Left lobe of liver (tissue), 2 donors: Measurements from ENCODE around the gene PLD1. TPM values are rescaled to one million over a fixed set of nuclear protein-coding genes. Genes with fewer than 3 reads are reported as not detected.
"Not testable (repeated sequence)": the region's sequence is repeated elsewhere in the genome, so short reads cannot be mapped to it uniquely, and the experiment has no call there.

ENCODE experiments used
- ATAC-seq: fragments of 200-7000 bp; cut with Tn5 transposase; one replicate; pipeline ENCODE4 v1.9.1; 2020; ENCODE audit warnings: mild to moderate bottlenecking, moderate library complexity
- DNase-seq: peaks from one replicate; pipeline ENCODE4 v3.0.0-alpha.2; 2020; ENCODE audit warnings: low spot score
- total RNA-seq: library from RNA; stranded (reverse); gene quantifications from one replicate; pipeline ENCODE4 v1.2.1, GENCODE V29; 2021
- donor health status: DM: no; HTN: no; CAD: no; lungs with moderate emphysema.
- donor health status: DM: no; HTN: yes; CAD: no.

The PLD1 gene
- total RNA-seq, 1 donor from 2014 or later = 15.2 TPM

DNA sequence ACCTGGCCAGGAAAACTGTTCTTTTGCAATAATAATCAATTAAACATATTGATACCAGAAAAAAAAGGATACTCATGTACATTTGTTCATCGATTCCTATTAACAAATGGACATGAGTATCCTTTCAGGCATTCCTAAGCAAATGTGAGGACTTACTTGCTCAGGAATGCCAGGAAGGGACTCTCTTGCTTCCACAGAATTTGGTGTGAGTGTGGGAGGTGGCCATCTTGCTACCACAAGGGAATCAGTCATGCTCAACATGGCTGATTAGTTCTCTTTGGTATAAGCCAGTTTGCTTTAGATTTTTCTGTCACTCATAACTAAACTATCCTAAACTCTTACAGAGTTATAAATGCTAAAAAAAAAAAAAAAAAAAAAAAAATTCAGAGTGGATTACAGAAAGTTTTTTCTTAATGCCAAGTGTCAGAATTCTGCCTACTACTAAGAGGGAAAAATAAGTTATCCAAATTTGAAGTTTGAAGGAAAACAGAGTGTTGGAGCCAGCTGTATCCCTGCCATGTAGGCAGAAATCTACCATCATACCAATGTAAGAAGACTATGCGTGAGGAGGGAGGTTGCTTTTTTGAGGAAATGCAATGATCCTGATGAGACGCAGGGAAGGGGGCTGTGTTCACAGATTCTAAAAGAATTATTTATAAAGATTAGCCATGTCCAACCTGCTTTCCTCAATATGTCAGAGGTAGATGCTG lies 98.7 kb downstream of the PLD1 start:
- no peak for ATAC-seq
- no peak for DNase-seq

- DNase-seq = no peak
- ATAC-seq = no peak
Observed at GRCh38 chr3:171710359-171710758, 99.9 kb downstream of the PLD1 start.

- DNase-seq = no peak
- ATAC-seq = no peak
Observed at GRCh38 chr3:171704814-171705213, 105.5 kb downstream of the PLD1 start.

DNA sequence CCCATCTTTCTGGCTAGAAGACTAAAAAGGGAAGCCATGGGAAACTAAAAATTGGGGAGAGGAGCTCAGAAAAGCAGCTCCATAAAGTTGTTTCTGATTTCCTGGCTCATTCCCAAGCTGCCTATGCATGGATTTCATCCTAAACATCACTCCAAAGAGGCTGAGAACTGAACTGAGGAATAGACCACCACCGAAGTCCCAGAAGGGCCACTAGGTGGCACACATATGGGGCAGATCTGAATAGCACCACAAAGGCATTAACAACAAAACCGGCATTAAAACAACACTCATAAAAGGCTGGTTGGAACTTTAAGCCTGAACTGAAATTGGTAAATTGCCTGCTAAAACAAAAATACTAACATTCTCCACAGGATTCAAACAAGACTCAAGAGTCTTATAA lies 106.3 kb downstream of the PLD1 start:
- ATAC-seq = peak; percentile 65
- no peak for DNase-seq

GRCh38 chr3:171703144-171703543 lies 107.1 kb downstream of the PLD1 start:
- DNase-seq (no peak), ATAC-seq (no peak)

- no peak for ATAC-seq
- DNase-seq = no peak
Observed at GRCh38 chr3:171700653-171701052, 109.6 kb downstream of the PLD1 start.

DNA sequence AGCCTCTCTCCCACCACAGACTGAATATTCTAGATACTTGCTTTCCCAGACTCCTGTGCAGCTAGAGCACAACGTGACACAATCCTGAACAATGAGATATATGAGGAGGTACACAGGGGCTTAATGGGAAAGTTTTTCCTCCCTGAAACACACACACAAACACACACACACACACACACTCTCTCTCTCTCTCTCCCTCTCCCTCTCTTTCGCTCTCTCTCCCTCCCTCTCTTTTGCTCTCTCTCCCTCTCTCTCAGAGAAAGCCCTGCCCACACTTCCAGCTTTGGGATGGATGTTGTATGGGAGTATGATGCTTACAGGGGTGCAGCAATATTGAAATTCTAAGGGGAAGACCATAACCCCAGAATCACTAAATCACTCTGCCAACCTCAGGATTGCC lies 110.1 kb downstream of the PLD1 start:
- DNase-seq (no peak), ATAC-seq (no peak)

GRCh38 chr3:171699601-171700000 lies 110.7 kb downstream of the PLD1 start:
- DNase-seq (no peak), ATAC-seq (no peak)

GRCh38 chr3:171696805-171697204 lies 113.5 kb downstream of the PLD1 start:
- peak; percentile 97 for ATAC-seq
- peak; percentile 83 for DNase-seq

DNA sequence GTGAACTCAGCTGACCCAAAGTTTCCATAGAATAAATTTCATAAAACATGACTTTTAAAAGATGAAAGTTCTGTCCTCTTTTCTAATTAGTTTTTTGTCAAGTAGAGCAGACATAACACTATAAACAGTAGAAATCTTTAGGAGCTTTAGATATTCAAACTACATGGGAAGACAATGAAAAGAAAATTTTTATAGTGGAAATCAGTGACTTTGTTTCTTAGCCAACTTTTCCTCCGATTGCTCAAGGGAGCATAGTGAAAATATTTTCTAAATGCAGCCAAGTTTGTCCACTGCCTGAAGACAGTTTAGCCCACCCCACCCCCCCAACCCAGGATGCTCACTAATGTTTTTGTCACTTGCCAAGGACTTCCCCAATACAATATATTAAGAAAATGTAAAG lies 114.9 kb downstream of the PLD1 start:
- DNase-seq (no peak), ATAC-seq (no peak)

DNA sequence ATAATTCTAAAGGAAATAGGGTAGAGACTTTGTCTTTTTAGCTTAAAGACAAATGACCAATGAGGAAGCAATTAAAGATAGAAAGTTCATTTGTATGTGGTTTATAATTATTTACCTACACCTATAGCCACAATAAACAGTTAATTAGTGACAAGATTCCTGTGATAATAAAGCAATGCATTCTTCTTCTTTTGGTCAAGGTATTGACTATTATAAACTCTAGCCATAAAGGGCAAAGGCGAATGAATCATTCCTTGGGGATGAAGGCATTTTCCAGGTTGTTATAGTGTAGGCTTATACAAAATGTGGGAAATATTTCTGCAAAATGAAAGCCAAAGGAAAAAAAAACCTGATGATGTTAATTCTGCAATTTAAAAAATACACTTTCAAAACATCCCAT lies 115.4 kb downstream of the PLD1 start:
- ATAC-seq = no peak
- DNase-seq = no peak

DNA sequence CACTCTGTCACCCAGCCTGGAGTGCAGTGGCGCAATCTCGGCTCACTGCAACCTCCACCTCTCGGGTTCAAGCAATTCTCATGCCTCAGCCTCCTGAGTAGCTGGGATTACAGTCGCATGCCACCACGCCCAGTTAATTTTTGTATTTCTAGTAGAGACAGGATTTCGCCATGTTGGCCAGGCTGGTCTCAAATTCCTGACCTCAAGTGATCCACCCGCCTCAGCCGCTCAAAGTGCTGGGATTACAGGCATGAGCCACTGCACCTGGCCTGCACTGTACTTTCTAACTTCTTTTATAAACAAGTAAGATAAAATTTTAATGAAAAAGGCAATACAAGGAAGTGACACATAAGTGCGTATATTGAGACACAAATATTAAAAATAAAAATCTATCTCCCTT lies 117.7 kb downstream of the PLD1 start:
- ATAC-seq, DNase-seq: not testable (repeated sequence)

DNA sequence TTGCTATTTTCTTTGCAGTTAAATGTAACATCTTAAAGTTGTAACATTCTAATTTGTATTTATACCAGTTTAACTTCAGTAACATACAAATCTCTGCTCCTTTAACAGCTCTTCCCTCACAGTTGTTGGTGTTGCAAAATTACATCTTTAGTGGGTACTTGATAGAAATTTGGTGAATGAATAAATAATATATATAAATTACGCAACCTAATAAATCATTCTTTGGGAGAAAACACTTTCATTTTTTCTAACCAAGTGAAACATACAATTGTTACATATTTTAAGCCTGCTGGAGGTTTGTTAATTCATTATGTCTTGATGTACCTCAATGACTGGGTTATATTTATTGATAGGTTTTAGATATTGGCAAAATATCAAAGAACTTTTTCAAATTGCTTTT lies 118.8 kb downstream of the PLD1 start:
- ATAC-seq (no peak), DNase-seq (no peak)

DNA sequence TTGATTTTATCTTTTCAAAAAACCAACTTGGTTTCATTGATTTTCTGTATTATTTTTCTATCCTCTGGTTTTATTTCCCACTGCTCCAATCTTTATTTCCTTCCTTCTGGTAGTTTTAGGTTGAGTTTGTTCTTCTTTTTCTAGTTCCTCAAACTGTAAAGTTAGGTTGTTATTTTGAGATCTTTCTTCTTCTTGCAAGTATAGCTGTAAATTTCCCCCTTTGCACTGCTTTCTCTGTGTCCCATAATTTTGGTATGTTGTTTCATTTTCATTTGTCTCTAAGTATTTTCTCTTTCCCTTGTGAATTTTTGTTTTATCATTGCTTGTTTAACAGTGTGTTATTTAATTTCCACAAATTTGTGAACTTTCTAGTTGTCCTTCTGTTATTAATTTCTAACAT lies 120.0 kb downstream of the PLD1 start:
- ATAC-seq (no peak), DNase-seq (no peak)

GRCh38 chr3:171688593-171688992 lies 121.7 kb downstream of the PLD1 start:
- DNase-seq (no peak), ATAC-seq (no peak)

DNA sequence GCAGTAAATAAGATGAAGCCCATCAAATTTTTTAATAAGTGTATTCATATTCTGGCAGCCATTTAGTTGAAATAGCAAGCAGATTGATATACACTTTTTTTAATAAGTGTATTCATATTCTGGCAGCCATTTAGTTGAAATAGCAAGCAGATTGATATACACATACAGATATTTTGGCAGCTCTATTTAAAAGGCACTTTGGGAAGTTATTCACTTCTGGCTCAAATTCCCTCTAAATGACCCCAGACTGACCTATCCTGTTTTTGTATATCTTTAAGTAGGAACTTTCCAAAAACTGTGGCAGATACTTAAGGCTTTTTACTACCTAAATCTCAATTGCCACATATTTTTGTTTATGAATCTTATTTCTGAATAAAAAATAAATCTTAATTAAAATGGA lies 122.3 kb downstream of the PLD1 start:
- ATAC-seq (no peak), DNase-seq (no peak)

DNA sequence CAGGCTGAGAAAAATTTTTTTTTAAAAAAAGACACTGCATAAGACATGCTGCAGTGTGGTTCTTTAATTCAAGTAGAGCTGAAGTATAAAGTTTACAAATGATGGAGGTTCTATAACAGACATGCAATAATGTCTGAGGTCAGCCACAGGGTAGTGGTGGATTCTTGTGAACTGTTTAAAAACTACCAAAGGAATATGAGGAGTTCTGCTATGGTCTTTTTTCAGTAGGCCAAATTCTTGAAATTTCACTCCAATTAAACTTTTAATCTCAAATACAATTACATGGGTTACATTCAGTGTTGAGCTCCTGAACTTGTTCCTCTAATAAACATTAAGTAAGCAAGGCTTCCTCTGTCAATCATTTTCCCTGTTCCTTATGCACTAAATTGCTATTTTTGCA lies 122.7 kb downstream of the PLD1 start:
- ATAC-seq = no peak

DNA sequence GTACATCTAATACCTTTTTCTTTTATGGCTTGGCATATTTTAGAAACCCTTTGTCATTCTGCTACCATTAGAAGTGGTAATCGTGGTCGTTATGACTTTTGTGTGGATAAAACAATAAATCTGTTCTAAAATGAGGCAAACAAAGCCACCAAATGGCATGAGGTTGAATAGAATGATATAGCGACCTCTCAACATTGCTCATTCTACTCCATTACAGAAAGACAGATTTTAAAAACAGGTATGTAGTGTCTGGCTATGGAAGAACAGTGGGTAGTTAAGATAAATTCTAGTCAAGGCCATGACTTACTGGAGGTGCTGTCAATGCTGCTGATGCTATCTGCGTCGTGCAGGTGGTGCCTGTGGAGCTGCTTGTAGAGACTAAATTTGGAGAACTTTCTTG lies 123.2 kb downstream of the PLD1 start:
- DNase-seq (no peak), ATAC-seq (no peak)

More for the DNA sequence above, 122.7 kb downstream of the PLD1 start:
- DNase-seq = no peak

GRCh38 chr3:171685116-171685895 lies 125.0 kb downstream of the PLD1 start:
- DNase-seq (no peak), ATAC-seq (no peak)

DNA sequence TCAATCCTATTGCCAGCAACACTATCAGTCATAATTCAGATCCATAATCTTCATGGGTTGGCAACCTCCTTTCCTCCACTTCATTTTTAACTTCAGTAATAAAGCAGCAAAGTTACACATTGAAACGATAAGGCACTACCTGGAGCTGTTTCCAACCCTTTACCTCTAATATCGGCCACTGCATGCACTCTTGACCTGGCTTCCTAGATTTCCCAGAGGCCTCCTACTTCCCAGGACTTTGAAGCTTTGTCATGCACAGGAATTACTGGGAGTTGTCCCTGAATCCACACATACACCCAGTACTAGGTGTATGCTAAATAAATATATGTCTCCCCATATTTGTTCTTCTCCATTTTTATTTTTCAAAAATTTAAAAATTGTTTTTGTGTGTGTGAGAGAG lies 126.1 kb downstream of the PLD1 start:
- ATAC-seq = peak; percentile 64

DNA sequence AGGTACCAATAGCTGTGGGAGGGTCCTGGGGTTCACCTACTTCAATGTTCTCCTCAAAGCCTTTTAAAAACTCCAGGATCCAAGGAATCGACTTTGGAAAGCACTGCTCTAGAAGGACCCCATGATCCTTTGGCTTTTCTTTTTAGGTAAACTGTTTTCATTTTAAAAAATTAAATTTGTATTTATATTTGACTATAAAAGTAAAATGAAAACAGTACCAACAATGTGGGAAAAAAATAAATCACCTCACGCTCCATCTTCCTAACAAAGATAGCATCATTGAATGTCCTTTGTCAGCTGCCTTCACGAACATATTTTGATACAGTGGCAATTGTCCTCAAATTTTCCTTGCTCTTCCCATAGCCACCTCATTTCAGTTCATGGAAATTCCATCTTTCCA lies 127.5 kb downstream of the PLD1 start:
- DNase-seq = no peak
- no peak for ATAC-seq

More for the DNA sequence above, 126.1 kb downstream of the PLD1 start:
- no peak for DNase-seq

DNA sequence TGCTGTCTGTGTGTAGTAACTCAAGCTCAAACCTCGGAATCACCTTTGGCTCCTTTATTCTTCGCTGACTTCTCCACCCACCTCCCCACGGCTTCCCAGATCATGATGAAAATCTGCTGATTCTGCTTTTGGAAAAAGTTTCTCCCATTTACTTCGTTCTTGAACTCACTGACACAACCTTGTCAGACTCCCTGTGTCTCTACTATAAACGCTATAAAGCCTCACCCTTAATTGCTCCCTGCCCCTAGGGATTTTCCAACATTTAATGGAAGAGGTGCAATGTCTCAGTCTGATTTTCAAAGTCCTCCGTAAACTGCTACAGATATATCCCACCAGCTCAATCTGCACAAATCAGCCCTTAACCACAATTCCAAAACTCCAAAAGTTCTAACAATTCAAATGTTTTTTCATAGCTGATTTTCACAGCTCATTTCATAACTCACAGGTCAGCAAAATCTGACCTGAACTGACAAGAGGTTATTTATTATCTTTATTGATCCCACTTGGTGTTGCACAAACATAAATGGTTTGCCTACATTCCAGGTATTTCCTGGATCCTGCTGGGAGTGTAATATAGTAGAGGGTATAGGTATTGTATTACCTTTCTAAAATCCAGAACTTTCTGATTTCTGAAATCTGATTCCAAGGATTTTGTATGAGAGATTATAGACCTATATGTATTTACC lies 129.4 kb downstream of the PLD1 start:
- DNase-seq (no peak), ATAC-seq (peak; percentile 36)
